ENCODE results near the gene CHRNB4.

DNA sequence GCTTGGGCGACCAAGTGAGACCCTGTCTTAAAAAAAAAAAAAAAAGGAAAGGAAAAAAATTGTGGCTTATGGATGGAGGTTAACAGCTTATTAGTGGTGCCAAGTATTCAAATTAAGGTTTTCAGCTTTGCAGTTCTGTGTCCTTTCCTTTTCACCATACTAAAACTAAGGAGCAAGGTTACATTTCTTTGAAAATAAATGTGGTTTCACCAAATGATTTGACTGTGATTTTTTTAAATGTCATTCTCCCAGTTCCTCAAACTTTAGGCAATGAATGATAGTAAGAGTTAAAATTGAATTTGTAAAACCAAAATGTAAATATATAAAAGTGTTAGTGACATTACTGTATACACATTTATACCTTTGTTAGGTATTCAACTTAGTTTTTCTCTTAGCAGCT, 66.1 kb downstream of the CHRNB4 start:
- TF ChIP-seq, protein P1, sequence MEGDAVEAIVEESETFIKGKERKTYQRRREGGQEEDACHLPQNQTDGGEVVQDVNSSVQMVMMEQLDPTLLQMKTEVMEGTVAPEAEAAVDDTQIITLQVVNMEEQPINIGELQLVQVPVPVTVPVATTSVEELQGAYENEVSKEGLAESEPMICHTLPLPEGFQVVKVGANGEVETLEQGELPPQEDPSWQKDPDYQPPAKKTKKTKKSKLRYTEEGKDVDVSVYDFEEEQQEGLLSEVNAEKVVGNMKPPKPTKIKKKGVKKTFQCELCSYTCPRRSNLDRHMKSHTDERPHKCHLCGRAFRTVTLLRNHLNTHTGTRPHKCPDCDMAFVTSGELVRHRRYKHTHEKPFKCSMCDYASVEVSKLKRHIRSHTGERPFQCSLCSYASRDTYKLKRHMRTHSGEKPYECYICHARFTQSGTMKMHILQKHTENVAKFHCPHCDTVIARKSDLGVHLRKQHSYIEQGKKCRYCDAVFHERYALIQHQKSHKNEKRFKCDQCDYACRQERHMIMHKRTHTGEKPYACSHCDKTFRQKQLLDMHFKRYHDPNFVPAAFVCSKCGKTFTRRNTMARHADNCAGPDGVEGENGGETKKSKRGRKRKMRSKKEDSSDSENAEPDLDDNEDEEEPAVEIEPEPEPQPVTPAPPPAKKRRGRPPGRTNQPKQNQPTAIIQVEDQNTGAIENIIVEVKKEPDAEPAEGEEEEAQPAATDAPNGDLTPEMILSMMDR (conservative IDR thresholded peaks at IDR 0.05) = no peak
- TF ChIP-seq EZH2 (IDR thresholded peaks at IDR 0.05; ENCODE audit: low read depth) = no peak
